OCI-LY1 (cell line): ENCODE results near the gene ACYP2.

Experiments used
- CTCF ChIP-seq: fragments of 200-600 bp; sonication (generic), shearing (Covaris generic); IDR thresholded peaks from 2 replicates; pipeline ENCODE4 v1.5.1; 2017; ENCODE audit warnings: mild to moderate bottlenecking, antibody characterized with exemption, low read length, moderate library complexity, mixed read lengths
- EZH2 ChIP-seq: fragments of 200-600 bp; sonication (generic), shearing (Covaris generic); IDR thresholded peaks from 2 replicates; pipeline ENCODE4 v1.8.0; 2017; ENCODE audit warnings: borderline replicate concordance, mixed run types, mild to moderate bottlenecking, antibody characterized with exemption, low read length, moderate library complexity, mixed read lengths

- TF ChIP-seq CTCF (no peak), EZH2 (no peak)
Measured at GRCh38 chr2:54254180-54254579, 138.8 kb downstream of the ACYP2 start.
